Neural crest cell (in vitro differentiated cells): ENCODE data around the gene HTRA1. TPM values are rescaled to one million over a fixed set of nuclear protein-coding genes. Genes with fewer than 3 reads are reported as not detected.

ENCODE experiments used
- DNase-seq: peaks from one replicate; pipeline ENCODE4 v3.0.0; 2021; ENCODE audit warnings: low read depth, mixed read lengths, low spot score
- H3K27ac Mint-ChIP-seq: one replicate; pipeline ENCODE4 v1.8.0; 2021; ENCODE audit warnings: mild to moderate bottlenecking, mixed read lengths; ENCODE audit not compliant: unreplicated experiment
- H3K27me3 Mint-ChIP-seq: 2 replicates; pipeline ENCODE4 v1.8.0; 2021; ENCODE audit warnings: low read depth, mild to moderate bottlenecking, mixed read lengths
- H3K36me3 Mint-ChIP-seq: 2 replicates; pipeline ENCODE4 v1.8.0; 2021; ENCODE audit warnings: low read depth, mild to moderate bottlenecking, mixed read lengths
- H3K4me1 Mint-ChIP-seq: 2 replicates; pipeline ENCODE4 v1.8.0; 2021; ENCODE audit warnings: mixed read lengths
- H3K4me3 Mint-ChIP-seq: one replicate; pipeline ENCODE4 v1.8.0; 2021; ENCODE audit warnings: mild to moderate bottlenecking, mixed read lengths
- H3K9me3 Mint-ChIP-seq: 2 replicates; pipeline ENCODE4 v1.8.0; 2021; ENCODE audit warnings: mixed read lengths
- total RNA-seq: library from RNA; stranded (reverse); gene quantifications from 2 replicates; pipeline ENCODE4 v1.2.1, GENCODE V29; 2021
- TF ChIP-seq, protein P1 (sequence below): fragments of 200-600 bp; sonication (generic); conservative IDR thresholded peaks from 2 replicates; pipeline ENCODE4 v1.5.0; 2021; ENCODE audit warnings: antibody characterized with exemption, mild to moderate bottlenecking

HTRA1 gene
- total RNA-seq, 1 donor from 2014 or later, result 8.2 TPM

DNA sequence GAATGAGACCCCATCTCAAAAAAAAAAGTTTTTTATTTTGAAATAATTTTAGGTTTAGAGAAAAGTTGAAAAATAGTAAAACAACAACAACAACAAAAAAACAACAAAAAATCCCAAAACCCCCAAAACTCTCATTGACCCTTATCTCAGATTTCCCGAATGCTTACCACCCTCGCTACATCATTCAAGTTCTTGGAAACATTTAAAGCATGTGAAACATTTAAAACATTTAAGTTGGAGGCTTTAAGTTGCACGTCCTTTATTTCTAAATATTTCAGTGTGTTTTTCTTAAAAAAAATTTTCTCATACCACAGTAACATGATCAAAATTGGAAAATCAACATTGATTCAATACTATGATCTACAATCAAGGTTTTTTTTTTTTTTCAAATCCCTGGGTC, 7.3 kb upstream of the HTRA1 start:
- TF ChIP-seq, protein P1, sequence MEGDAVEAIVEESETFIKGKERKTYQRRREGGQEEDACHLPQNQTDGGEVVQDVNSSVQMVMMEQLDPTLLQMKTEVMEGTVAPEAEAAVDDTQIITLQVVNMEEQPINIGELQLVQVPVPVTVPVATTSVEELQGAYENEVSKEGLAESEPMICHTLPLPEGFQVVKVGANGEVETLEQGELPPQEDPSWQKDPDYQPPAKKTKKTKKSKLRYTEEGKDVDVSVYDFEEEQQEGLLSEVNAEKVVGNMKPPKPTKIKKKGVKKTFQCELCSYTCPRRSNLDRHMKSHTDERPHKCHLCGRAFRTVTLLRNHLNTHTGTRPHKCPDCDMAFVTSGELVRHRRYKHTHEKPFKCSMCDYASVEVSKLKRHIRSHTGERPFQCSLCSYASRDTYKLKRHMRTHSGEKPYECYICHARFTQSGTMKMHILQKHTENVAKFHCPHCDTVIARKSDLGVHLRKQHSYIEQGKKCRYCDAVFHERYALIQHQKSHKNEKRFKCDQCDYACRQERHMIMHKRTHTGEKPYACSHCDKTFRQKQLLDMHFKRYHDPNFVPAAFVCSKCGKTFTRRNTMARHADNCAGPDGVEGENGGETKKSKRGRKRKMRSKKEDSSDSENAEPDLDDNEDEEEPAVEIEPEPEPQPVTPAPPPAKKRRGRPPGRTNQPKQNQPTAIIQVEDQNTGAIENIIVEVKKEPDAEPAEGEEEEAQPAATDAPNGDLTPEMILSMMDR, result no peak
- Mint-ChIP-seq H3K27ac (no peak overlapping the region), H3K36me3 (no peaks in the 10 kb centered on the region), H3K4me3 (no peak overlapping the region), H3K4me1 (peaks cover 11% of the 10 kb centered on the region), H3K27me3 (peaks cover 9% of the 10 kb centered on the region), H3K9me3 (no peaks in the 10 kb centered on the region)
- DNase-seq, result no peak

DNA sequence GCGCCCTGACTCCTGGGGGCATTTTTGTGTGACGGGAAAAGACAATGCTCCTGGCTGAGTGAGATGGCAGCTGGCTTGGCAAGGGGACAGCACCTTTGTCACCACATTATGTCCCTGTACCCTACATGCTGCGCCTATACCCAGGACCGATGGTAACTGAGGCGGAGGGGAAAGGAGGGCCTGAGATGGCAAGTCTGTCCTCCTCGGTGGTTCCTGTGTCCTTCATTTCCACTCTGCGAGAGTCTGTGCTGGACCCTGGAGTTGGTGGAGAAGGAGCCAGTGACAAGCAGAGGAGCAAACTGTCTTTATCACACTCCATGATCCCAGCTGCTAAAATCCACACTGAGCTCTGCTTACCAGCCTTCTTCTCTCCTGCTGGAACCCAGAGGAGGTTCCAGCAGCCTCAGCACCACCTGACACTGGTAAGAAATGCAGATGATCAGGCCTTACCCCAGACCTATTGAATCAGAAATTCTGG, 6.7 kb upstream of the HTRA1 start, which contains the start of gene ARMS2:
Gene ARMS2, plus strand, starts transcription at position 51 of the 478 bp plus-strand sequence. Its CDS starts 75 bp downstream, at position 126.
- Mint-ChIP-seq H3K27me3 (peaks cover 15% of the 10 kb centered on the region), H3K4me1 (peaks cover 11% of the 10 kb centered on the region), H3K36me3 (no peaks in the 10 kb centered on the region), H3K4me3 (no peak within 1 kb of the TSS), H3K9me3 (no peaks in the 10 kb centered on the region), H3K27ac (no peak within 1 kb of the TSS)
- TF ChIP-seq, protein P1, result no peak
- DNase-seq, result no peak

DNA sequence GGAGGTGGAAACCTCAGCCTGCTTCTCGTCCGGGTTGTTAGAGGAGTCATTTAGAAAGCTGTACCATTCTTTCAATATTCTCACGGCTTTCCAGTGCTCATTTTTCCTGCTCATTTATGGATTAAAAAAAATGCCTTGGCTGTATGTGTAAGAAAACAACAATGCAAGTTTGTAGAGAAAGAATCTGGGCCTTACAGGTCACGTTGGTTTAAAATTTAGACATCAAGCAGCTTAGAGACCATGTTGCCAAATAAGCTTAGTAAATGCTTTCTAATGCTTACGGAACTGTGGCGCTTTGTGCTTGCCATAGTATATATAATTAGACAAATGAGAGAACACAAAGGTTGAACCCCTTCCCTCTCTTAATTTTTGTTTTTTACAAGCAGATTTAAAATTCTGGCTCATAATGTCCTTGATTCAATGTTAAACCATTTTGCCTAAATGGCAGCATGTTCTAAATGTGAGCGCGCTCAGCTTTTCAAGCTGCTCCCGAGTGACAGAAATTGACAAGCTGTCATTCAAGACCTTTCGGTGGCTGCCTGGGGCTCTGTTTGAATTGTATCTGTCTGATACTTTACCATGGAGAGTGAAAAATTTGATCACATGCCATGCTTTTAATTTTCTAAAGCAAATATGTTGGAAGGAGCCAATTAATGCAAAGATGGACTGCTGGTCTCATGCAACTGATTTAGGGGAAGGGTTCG, 5.8 kb upstream of the HTRA1 start:
- Mint-ChIP-seq H3K27ac (no peak overlapping the region), H3K4me1 (peaks cover 11% of the 10 kb centered on the region), H3K36me3 (no peaks in the 10 kb centered on the region), H3K9me3 (no peaks in the 10 kb centered on the region), H3K4me3 (no peak overlapping the region), H3K27me3 (peaks cover 23% of the 10 kb centered on the region)
- TF ChIP-seq, protein P1, result no peak
- no peak for DNase-seq

DNA sequence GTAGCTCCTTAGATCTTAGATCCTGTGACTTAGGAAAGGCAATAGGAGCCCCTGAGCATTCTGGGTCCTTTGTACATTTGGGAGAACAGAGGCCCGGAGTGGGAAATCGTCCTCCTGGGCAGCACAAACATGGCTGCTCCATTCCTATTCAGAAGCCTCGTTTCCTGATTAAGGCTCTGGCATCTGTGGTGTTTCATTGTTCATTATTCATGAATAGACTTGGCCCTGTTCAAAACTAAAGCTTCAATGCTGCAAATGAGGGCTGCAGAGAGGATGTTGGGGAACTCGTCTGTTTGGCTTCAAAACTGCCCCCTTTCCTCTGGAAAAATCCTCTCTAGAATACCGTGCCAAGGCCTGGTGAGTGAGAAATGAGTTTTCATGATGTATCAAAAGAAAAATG, 3.4 kb upstream of the HTRA1 start:
- H3K27me3 Mint-ChIP-seq, result peaks cover 36% of the 10 kb centered on the region
- H3K27ac Mint-ChIP-seq, result no peak overlapping the region
- DNase-seq, result no peak
- H3K4me1 Mint-ChIP-seq, result peaks cover 18% of the 10 kb centered on the region
- H3K4me3 Mint-ChIP-seq, result peak overlapping the region; percentile 81
- H3K9me3 Mint-ChIP-seq, result no peaks in the 10 kb centered on the region
- TF ChIP-seq, protein P1, result no peak
- no peaks in the 10 kb centered on the region for H3K36me3 Mint-ChIP-seq

DNA sequence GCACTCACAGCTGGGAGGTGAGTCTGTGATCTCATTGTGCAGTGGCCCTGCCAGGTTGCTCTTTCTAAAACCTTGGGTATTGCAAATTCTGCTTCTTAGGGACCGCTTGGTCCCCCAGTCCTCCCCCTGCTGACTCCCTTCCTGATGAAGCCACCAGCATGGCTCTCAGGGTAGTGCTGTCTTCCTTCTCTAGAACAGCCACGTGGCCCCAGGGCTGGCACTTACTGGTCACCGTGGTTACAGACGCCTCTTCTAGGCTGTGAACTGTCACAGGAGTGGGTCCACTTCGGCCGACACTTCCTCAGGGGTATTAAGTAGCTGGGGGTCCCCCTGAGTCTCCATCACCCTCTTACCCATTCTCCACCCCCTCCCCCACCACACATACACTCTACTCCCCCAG, 2.7 kb upstream of the HTRA1 start:
- no peak overlapping the region for H3K27ac Mint-ChIP-seq
- no peaks in the 10 kb centered on the region for H3K9me3 Mint-ChIP-seq
- H3K4me3 Mint-ChIP-seq, result no peak overlapping the region
- TF ChIP-seq, protein P1, result no peak
- H3K27me3 Mint-ChIP-seq, result peaks cover 44% of the 10 kb centered on the region
- no peaks in the 10 kb centered on the region for H3K36me3 Mint-ChIP-seq
- no peak for DNase-seq
- peaks cover 20% of the 10 kb centered on the region for H3K4me1 Mint-ChIP-seq
